GM19025 (cell line): ENCODE results near the gene CORO7.
A peak's percentile ranks its signal among the peaks of the same experiment; 100 is the strongest.

Source experiments
- ATAC-seq: cut with Tn5 transposase; IDR thresholded peaks from one replicate; pipeline ENCODE4 v1.9.1; 2021; ENCODE audit warnings: mild to moderate bottlenecking, low read depth, moderate library complexity; ENCODE audit not compliant: unreplicated experiment

The CORO7 gene

GRCh38 chr16:4426722-4427372 lies 10.5 kb upstream of the CORO7 start:
- ATAC-seq, result no peak

GRCh38 chr16:4426021-4426684 lies 9.8 kb upstream of the CORO7 start:
- peak; percentile 25 for ATAC-seq

- ATAC-seq, result peak; percentile 86
Observed at GRCh38 chr16:4425378-4426020, 9.1 kb upstream of the CORO7 start, which contains the start of gene DNAJA3. Gene DNAJA3 (plus strand): TSS chr16:4425868. CDS start chr16:4425882, 14 bp downstream.

GRCh38 chr16:4420505-4421105 lies 4.2 kb upstream of the CORO7 start:
- no peak for ATAC-seq

- ATAC-seq, result no peak
Observed at GRCh38 chr16:4419402-4419959, 3.1 kb upstream of the CORO7 start.

DNA sequence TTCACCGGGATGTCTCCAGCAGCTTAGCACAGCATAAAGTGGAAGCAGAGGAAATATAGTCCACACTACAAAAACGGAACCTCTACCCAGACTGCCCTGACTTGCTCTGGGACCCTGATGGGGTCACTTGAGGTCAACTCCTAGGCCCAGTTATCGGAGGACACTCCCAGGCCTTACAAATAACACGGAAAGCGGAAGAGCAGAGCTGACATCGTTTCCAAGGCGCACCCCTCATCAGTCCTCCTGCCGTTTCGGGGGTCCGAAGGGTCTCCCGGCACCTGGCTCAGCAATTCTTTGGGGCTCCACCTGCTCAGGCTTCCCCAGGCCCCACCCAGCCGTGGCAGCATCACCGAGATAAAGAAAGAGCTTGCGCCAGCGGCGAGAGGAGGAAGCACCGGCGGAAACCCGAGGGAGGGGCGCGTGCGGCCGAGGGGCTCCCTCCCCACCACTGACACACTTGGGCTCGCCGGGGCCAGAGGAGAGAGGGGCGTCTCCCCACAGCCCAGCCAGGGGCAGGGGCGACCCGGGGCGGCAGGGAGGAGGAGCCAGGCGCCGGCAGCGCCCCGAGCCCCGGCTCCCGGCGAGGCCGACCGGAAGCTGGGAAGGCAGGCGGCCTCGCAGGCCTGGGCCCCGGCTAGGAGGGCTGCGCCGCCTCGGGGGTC lies 727 bp downstream of the CORO7 start:
- peak; percentile 10 for ATAC-seq

- peak; percentile 50 for ATAC-seq
Observed at GRCh38 chr16:4414187-4414917, 2.0 kb downstream of the CORO7 start.

GRCh38 chr16:4412854-4413253 lies 3.5 kb downstream of the CORO7 start:
- no peak for ATAC-seq

- no peak for ATAC-seq
Observed at GRCh38 chr16:4412159-4412558, 4.2 kb downstream of the CORO7 start.

DNA sequence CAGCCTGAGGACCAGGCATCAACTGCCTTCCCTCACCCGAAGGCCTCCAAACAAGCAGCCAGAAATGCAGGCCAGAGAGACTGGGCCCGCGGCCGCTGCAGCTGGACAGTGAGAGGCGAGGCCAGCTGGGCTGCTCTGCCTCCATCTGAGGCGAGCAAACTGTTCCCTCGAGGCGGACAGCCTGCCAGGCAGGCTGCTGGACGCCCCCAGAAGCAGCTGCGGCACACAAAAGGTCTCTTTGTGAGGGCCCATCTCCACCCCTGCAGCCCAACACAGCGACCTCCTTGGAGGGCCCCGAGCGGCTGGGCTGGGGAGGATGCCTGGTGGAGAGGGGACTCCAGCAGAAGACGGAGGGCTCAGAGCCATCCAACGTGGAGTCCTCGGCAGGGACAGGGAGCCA lies 4.7 kb downstream of the CORO7 start:
- no peak for ATAC-seq

GRCh38 chr16:4410335-4411075 lies 5.9 kb downstream of the CORO7 start:
- no peak for ATAC-seq

DNA sequence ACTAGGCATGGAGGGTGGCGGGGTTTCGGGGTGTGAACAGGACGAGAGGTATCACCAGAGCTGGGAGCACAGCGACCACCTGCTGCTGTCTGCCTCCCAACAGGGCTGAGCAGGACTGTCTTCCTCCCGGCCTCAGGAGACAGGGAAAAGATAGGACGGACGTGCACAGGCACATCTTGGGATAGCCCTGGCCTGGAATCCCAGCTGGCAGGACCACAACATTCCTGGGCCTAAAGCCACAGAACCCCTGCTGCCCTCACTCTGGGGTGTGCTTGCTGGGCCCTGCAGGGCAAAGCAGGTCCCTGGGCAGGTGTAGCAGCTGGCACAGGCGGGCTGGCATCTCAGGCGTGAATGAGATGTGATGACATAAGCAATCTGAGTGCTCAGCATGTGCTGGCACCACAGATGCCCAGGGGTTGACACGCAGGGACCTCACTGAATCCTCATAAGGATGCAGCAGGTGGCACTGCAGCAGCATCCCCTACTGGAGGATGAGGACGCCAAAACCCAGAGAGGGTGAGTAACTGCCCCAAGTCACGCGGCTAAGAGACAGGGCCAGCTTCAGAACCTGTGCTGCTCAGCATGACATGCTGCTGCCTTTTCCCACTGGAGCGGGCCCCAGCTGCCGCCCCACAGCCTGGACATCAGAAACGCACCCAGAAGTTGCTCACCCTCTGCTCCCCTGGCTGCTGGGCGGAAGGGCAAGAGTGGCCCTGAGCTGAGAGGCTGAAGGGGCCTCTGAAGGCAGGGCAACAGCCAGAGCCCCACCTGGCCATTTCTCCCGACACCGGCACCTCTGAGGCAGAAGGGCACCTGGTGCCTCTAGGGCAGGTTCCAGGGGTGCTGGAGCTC lies 7.1 kb downstream of the CORO7 start:
- ATAC-seq, result no peak

DNA sequence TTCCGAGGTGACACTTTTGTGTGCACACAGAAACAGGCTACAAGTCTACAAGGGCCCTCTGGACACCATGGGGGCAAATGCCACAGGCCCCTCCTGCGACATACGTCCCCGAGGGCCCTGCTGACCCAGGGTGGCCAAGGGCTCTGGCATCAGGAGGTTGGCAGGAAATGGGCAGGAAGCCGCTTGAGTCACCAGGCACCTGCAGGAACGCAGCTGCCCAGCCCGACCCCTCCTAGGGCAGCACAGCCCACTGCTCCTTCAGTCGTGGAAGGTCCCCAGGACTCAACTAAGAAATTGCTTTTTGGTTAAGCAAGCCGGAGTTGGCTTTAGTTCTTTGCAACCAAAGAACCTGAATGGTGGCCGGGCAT lies 8.1 kb downstream of the CORO7 start:
- no peak for ATAC-seq

DNA sequence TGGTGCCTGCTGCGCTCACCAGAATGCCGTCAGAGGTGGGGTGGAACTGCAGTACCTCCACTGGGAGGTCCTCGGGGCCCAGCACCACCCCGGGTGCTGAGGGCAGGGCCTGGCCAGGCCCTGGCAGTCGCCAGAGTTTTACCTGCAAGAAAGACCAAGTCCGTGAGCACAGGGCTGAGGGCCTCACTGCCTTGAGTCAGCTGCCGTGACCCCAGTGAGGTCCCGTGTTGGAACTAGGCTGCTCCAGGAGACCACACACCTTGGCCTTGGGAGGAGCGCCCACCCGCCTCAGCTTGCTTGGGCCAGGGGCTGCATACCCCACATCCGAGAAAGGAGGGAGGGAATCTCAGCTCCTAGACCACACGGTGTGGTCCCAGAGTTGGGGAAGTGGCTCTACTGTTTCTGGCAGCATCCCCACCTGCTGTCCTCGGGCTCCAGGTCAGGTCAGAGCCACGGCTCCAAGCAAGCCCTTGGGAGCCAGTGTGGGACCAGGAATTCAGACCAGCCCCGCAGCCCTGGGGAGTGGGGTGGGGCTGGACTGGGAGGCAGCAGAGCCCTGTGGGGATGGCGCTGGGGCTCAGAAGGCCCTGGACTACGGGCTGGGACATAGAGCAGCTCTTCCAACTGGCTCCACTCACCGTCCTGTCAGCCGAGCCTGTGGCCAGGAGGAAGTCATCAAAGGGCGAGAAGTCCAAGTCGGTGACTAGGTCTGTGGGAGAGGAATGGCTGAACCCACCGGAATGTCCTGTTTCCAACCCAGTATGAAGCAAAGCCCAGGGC lies 8.7 kb downstream of the CORO7 start:
- no peak for ATAC-seq

DNA sequence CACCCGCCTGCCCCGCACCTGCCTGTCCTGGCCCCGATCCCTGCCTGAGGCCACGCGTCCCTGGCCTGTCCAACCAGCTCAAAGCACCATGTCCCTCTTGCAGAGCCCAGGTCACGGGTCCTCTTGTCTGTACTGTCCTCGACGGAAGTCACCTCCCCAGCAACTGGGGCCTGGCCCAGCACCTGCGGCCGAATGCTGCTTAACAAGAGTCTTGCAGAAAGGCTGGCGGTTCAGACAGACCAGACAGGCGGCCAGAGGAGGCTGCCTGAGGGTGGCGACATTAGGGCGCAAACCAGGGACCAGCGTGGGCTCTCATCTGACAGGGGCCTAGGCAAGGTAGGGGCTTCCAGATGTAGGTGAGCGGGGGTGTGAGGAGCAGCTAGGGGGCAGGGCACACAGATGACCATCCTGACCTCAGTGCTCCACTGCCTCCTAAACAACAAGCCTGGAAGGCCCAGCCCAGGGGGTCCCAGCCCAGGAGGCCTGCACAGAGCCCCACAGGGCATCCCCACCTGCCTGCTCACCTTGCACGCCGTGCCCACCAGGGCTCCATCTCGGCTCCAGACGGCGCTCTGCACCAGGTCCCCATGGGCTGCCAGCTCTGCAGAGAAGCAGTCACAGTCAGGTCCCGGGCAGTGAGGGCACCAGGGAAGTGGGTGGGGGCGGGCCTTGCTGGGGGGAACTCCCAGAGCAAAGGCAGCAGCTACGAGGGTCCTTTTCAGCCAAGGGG lies 11.3 kb downstream of the CORO7 start:
- no peak for ATAC-seq

GRCh38 chr16:4404247-4404966 lies 12.0 kb downstream of the CORO7 start:
- ATAC-seq, result no peak
